IgD-negative memory B cell (primary cell): ENCODE measurements around the gene PHACTR1. TPM values are rescaled to one million over a fixed set of nuclear protein-coding genes. Genes with fewer than 3 reads are reported as not detected.

Source experiments
- H3K27ac Mint-ChIP-seq, 3 donors: one replicate each; pipeline ENCODE4 v1.8.0; 2020 to 2022; ENCODE audit warnings: mild to moderate bottlenecking in 3 of 3, mixed read lengths in 3 of 3, moderate library complexity in 1 of 3
- H3K27me3 Mint-ChIP-seq: one replicate; pipeline ENCODE4 v1.8.0; 2021; ENCODE audit warnings: mixed read lengths
- H3K36me3 Mint-ChIP-seq: one replicate; pipeline ENCODE4 v1.8.0; 2020; ENCODE audit warnings: mild to moderate bottlenecking, mixed read lengths
- H3K4me1 Mint-ChIP-seq, 3 donors: one replicate each; pipeline ENCODE4 v1.8.0; 2020 to 2022; ENCODE audit warnings: mixed read lengths in 3 of 3, mild to moderate bottlenecking in 1 of 3
- H3K4me3 Mint-ChIP-seq, 4 donors: one replicate each; pipeline ENCODE4 v1.8.0; 2020 to 2022; ENCODE audit warnings: mild to moderate bottlenecking in 4 of 4, mixed read lengths in 4 of 4, moderate library complexity in 3 of 4
- H3K9me3 Mint-ChIP-seq, 3 donors: one replicate each; pipeline ENCODE4 v1.8.0; 2020 to 2021; ENCODE audit warnings: mixed read lengths in 3 of 3, mild to moderate bottlenecking in 1 of 3
- polyA plus RNA-seq: library from polyadenylated mRNA; unstranded; fragments of 300-500 nt; fragmentation: Illumina TruSeq; gene quantifications from one replicate; pipeline ENCODE4 v1.2.3, GENCODE V29; 2021

The PHACTR1 gene
- polyA plus RNA-seq, 1 donor from 2014 or later: 12.8 TPM

DNA sequence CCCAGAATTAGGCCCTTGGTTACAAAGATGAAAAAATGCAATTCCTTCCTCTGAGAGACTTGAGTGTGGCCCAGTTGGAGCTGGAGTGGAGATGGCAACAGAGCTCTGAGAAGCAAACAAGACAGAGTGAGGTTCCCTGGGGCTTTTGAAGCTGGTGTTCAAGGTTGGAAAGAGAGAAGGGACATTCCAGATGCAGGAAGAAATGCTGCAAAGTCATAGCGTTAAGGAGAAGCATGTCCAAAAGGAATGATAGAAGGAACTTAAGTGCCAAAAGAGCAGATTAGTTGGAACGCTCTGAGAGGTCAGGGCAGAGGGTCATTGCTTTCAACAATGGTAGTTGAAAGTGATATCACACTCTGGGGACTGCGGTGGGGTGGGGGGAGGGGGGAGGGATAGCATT, 360.0 kb downstream of the PHACTR1 start:
- Mint-ChIP-seq H3K4me3 (no peak overlapping the region), H3K27me3 (peaks cover 23% of the 10 kb centered on the region), H3K36me3 (no peaks in the 10 kb centered on the region), H3K9me3 (peaks cover 0 to 2% (median 0%) of the 10 kb centered on the region in 3 donors), H3K27ac (no peak overlapping the region), H3K4me1 (no peaks in the 10 kb centered on the region)

DNA sequence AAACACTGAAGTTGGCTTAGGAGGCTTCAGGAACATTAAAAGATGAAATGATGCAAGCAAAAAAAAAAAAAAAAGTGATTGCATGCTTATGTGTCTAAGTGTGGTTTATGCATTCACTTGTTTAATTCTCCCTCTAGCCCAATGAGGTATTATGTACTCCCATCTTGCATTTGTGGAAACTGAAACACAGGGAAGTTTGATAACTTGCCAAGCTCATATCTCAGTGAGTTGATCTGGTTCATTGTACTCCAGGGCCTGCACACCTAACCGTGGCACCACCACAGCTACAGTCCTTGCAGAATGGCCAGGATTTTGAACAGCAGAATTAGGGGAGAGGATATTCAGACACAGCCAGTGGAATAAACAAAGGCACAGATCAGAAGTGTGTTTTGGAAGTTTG, 360.6 kb downstream of the PHACTR1 start:
- Mint-ChIP-seq H3K9me3 (peaks cover 0 to 2% (median 0%) of the 10 kb centered on the region in 3 donors), H3K27me3 (peaks cover 27% of the 10 kb centered on the region), H3K4me3 (no peak overlapping the region), H3K27ac (no peak overlapping the region), H3K4me1 (no peaks in the 10 kb centered on the region), H3K36me3 (no peaks in the 10 kb centered on the region)

DNA sequence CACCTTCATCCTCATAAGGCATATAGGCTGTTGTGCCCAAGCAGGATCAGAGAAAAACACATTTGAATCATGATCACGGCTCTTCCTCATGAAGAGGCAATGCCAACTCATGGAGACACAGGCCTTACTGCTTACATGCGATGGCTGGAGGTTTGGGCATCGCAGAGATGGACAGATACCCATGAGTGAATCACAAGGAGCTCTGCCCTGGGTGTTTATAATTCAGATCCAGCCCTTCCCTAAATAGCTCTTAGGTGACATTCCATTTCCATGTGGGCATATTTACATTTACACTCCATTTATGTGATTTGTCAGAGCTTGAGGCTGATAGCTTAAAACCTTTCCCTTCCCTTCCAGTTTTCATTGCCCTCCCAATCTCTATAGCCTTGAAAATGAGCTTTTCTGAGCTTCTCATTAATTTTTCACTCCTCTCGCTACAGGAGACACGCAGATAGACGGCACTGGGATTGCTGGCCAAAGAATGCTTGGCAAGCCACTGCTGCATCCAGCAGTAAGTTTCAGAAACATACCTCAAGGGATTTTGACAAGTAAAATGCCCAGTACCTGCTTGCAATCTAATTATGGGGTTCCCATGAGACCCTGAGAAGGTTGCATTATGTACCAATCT, 362.6 kb downstream of the PHACTR1 start:
- Mint-ChIP-seq H3K9me3 (peaks cover 0 to 5% (median 0%) of the 10 kb centered on the region in 3 donors), H3K27me3 (peaks cover 23% of the 10 kb centered on the region), H3K36me3 (no peaks in the 10 kb centered on the region), H3K27ac (no peak overlapping the region), H3K4me3 (no peak overlapping the region), H3K4me1 (no peaks in the 10 kb centered on the region)

DNA sequence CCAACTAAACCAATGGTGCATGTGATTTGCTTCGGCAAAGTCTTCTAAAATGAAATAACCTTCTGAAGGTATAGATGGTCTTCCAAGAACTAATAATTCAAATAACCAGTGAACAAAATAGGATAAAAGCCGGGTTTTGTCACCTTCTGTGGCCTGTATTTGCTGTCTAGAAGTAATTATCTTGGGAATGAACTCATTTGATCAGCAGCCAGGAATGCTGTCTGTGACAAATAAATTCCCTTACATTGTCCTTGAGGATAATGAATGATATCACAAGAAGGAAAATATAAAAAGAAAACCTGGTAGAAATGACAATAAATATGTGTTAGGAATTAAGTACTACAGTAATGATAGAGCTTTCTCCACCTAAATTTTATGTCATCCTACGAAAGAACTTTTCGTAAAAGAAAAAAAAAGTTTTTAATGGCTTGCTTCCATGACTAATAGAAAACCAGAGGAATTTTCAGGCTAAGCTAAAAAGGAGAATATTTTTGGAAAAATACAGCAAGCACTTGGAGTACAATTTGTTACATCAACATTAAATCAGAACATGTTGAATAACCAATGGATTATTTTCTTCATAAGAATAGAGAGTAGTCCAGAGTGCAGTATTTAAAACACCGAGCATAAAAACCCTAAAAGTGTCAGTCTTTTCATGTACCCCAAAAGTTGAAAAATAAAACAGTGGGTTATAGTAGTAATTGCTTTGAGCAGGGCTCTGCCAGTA, 364.1 kb downstream of the PHACTR1 start:
- H3K36me3 Mint-ChIP-seq: no peaks in the 10 kb centered on the region
- no peak overlapping the region for H3K27ac Mint-ChIP-seq
- H3K9me3 Mint-ChIP-seq: peaks cover 0 to 5% (median 0%) of the 10 kb centered on the region in 3 donors
- peaks cover 21% of the 10 kb centered on the region for H3K27me3 Mint-ChIP-seq
- no peaks in the 10 kb centered on the region for H3K4me1 Mint-ChIP-seq
- no peak overlapping the region for H3K4me3 Mint-ChIP-seq

DNA sequence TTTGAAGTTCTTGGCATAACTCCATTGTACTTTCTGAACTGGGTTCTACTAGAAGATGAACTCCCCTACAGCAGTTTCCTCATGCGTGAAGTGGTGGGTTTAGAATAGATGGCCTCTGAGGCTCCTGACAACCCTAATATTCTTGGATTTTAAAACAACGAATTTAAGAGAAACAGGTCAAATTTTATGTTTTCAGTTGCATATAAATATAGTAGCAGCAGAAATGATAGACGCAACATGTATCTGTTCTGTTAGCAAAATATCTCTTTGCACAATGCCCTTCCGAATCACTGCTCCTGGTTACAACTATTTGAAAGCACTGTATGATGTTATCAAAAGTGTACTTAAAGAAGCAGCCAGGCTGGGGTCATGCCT, 364.6 kb downstream of the PHACTR1 start:
- Mint-ChIP-seq H3K27ac (no peak overlapping the region), H3K36me3 (no peaks in the 10 kb centered on the region), H3K9me3 (peaks cover 0 to 5% (median 0%) of the 10 kb centered on the region in 3 donors), H3K4me1 (no peaks in the 10 kb centered on the region), H3K4me3 (no peak overlapping the region), H3K27me3 (peaks cover 21% of the 10 kb centered on the region)

DNA sequence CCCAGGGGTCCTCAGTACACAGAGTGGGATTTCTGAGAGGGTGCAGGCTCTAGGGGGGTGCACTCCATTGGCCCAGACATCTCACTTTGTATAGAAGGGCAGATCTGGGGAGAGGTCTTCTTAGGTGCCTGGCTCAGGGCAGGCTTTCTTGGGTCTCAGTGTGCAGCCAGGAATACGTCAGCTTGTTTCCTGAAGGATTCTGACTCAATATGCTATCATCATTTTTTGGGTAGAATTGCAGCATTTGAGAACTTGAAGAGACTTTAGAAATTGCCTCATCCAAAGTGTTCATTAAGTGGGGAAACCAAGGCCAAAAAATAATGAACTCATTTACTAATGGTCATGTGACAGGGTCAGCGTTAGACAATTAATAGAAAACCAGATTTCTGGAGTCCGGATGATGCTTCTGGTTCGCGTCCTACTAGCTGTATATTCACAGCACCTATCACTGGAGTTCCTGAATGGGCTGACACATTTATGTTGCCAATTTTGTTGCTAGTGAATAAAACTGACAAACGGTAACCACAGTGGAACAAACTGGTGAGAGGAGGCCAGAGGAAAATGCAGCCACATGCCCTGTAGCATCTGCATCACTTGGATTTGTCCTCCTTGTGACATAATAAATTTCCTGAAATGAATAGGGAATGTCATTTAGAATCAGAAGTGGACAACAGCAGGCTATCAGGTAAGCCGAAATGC, 372.9 kb downstream of the PHACTR1 start:
- Mint-ChIP-seq H3K4me3 (no peak overlapping the region), H3K4me1 (no peaks in the 10 kb centered on the region), H3K36me3 (no peaks in the 10 kb centered on the region), H3K27ac (no peak overlapping the region), H3K27me3 (no peaks in the 10 kb centered on the region), H3K9me3 (no peaks in the 10 kb centered on the region)

DNA sequence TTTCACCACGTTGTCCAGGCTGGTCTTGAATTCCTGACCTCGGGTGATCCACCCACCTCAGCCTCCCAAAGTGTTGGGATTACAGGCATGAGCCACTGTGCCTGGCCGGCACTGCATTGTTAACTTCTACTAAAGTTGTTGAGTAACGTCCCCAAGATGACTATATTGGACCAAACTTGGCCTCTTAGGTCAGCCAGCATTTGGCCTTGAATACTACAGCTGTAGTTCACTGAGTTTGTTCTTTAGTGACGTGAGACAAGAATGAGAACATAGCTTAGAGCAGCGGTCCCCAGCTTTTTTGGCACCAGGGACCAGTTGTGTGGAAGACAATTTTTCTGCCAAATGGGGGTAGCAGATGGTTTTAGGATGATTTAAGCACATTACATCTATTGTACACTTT, 374.6 kb downstream of the PHACTR1 start:
- no peaks in the 10 kb centered on the region for H3K27me3 Mint-ChIP-seq
- H3K36me3 Mint-ChIP-seq: no peaks in the 10 kb centered on the region
- no peak overlapping the region for H3K27ac Mint-ChIP-seq
- no peaks in the 10 kb centered on the region for H3K9me3 Mint-ChIP-seq
- no peaks in the 10 kb centered on the region for H3K4me1 Mint-ChIP-seq
- H3K4me3 Mint-ChIP-seq: no peak overlapping the region

DNA sequence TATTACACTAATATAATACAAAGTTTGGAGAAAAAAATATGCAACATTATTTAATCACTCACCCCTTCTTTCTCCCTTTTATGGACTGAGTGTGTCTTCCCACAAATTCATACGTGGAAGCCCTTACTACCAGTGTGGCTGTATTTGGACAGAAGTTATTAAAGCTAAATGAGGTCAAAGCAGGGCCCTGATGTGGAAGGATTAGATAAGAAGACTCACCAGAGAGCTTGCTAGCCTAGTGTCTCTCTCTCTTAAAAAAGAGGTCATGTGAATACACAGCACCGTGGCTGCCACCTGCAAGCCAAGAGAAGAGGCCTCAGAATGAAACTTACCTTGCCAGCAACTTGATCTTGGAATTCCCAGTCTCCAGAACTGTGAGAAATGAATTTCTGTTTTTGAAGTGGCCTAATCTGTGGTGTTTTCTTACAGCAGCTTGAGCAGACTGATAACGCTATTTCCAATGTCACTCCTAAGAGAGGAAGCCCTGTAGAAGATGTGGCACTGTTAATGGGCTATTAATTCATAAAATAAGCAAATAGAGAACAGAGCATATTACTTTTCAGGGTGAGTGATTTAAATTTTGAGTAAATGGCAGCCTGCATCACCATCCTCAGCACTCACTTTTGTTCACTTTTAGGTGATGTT, 378.3 kb downstream of the PHACTR1 start:
- Mint-ChIP-seq H3K4me1 (no peaks in the 10 kb centered on the region), H3K4me3 (no peak overlapping the region), H3K27me3 (no peaks in the 10 kb centered on the region)

DNA sequence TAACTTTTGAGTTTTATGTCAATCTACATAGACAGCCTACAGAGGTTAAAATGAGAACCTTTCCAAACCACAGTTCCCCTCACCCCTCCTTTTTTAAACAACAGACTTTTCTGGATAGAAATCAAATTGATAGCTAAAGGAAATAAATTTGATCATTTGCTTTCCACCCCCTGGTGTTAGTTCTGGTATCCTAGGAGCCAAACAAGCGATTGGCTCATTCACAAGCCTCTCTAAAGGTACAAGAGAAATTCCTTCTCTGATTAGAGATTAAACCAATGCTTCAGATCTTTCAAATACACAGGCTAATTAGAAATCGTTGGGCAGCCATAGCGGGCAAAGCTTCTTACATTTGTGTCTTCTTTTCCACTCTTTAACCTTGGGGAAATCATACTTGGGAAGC, 379.5 kb downstream of the PHACTR1 start:
- Mint-ChIP-seq H3K9me3 (no peaks in the 10 kb centered on the region), H3K4me1 (no peaks in the 10 kb centered on the region), H3K4me3 (no peak overlapping the region), H3K27me3 (no peaks in the 10 kb centered on the region), H3K27ac (no peak overlapping the region), H3K36me3 (no peaks in the 10 kb centered on the region)

More for the DNA sequence above, 378.3 kb downstream of the PHACTR1 start:
- Mint-ChIP-seq H3K9me3 (no peaks in the 10 kb centered on the region), H3K27ac (no peak overlapping the region), H3K36me3 (no peaks in the 10 kb centered on the region)

DNA sequence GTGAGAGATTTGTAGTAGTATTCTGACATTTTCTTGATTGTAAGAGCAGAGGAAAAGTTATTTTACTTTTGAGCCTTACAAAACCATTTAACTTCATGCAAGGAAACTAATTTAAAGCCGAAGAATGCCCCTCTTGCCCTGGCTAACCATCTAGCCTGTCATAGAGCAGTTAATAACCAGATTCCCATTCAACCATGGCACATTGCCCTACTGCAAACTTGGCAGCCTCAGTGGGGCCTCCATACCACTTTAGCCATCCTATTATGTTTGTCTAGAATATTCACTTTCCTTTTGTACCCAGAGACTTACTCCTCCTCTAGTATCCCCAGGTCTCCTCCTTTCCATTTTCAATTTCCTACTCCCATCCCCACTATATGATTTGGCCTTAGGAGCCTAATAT, 380.9 kb downstream of the PHACTR1 start:
- Mint-ChIP-seq H3K4me1 (no peaks in the 10 kb centered on the region), H3K4me3 (no peak overlapping the region), H3K36me3 (no peaks in the 10 kb centered on the region), H3K27ac (no peak overlapping the region), H3K27me3 (peaks cover 4% of the 10 kb centered on the region), H3K9me3 (no peaks in the 10 kb centered on the region)

DNA sequence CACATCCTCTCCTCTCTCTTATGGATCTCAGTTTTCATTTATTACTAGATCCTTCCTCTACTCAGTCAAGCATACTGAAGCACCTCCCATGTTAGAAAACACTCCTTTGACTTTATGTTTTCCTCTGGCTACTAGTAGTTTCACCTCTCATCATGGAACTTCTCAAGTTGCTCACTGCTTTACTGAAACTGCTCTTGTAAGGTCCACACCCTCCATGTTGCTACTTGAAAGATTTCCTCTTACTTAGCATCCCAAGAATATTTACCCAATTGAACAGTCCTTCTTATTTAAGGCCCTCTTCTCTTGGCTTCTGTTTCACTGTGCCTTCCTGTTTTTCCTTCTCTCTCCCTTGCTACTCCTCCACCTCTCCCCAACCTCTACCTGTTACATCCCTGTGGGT, 381.4 kb downstream of the PHACTR1 start:
- Mint-ChIP-seq H3K27me3 (peaks cover 4% of the 10 kb centered on the region), H3K27ac (no peak overlapping the region), H3K9me3 (no peaks in the 10 kb centered on the region), H3K36me3 (no peaks in the 10 kb centered on the region), H3K4me3 (no peak overlapping the region), H3K4me1 (no peaks in the 10 kb centered on the region)

DNA sequence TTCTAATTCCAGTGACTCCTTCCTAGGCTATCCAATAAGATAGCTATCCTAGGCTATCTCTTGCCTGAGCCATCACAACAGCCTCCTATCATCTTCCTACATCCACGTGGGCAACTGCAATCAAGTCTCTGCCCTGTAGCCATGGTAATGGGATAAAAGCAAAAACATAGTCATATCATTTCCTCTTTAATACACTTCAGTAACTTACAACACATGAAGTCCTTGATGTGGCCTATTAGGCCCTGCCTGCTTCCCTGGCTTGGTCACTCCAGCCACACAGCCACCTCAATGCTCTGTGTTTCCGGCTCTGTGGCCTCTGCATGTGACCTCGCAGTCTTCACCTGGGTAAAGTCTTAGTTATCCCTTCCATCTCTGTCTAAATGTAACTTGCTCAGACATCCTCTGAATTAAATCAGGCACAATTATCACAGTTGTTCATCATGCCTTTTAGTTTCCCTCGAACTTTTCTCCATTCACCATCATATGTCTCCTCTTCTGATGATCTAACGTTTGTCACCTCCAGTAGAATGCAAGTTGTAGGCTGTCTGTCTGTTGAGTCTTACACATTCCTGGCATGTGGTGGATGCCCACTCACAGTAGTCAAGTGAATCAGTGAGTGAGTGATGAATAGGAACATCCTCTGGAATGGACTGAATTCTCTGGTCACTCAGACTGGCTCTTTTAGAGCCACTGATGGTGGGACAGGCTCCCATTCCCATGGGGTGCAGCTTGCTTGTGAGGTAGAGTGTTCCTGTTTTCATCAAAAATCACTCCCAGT, 382.4 kb downstream of the PHACTR1 start:
- no peak overlapping the region for H3K4me3 Mint-ChIP-seq
- no peaks in the 10 kb centered on the region for H3K36me3 Mint-ChIP-seq
- H3K27ac Mint-ChIP-seq: no peak overlapping the region
- peaks cover 4% of the 10 kb centered on the region for H3K27me3 Mint-ChIP-seq
- H3K9me3 Mint-ChIP-seq: no peaks in the 10 kb centered on the region
- no peaks in the 10 kb centered on the region for H3K4me1 Mint-ChIP-seq

DNA sequence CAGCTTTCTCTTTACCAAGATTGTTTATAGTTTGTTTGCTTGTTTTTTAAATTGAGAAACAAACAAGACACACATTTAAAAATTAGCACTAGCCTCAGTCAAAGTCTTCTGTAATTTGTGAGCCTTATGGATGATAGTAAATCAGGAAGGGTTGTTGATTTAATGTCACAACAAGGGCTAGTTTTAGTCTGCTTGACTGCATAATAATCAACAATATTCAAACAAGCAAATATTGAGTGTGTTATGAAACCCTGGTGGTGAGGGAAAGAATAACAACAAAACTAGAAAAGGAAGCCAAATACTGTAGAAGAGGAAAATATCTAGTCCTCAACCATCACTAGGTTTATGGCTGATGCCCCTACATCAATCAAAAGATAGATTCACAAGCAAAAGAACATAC, 383.2 kb downstream of the PHACTR1 start:
- Mint-ChIP-seq H3K36me3 (no peaks in the 10 kb centered on the region), H3K27ac (no peak overlapping the region), H3K4me3 (no peak overlapping the region), H3K27me3 (peaks cover 4% of the 10 kb centered on the region), H3K4me1 (no peaks in the 10 kb centered on the region), H3K9me3 (no peaks in the 10 kb centered on the region)

DNA sequence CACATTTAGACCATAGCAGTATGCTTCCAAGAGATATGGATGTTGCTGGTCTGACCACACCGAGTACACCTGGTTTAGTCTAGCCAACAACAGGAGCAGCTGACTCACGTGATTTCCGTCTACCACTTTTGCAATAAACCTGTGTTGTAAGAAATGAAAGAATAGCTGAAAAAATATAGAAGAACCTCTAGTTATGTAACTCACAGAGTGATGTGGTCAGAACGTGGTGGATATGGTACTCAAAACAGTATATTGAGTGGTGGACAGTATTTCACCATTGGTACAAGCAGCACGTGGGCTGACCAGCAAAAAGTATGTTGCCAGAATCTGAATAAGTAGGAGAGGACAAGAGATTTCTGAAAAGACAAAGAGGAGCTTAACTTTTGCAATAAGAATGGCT, 384.8 kb downstream of the PHACTR1 start:
- no peaks in the 10 kb centered on the region for H3K4me1 Mint-ChIP-seq
- H3K36me3 Mint-ChIP-seq: no peaks in the 10 kb centered on the region
- no peak overlapping the region for H3K4me3 Mint-ChIP-seq
- H3K27me3 Mint-ChIP-seq: peaks cover 4% of the 10 kb centered on the region
- no peak overlapping the region for H3K27ac Mint-ChIP-seq
- H3K9me3 Mint-ChIP-seq: no peaks in the 10 kb centered on the region

DNA sequence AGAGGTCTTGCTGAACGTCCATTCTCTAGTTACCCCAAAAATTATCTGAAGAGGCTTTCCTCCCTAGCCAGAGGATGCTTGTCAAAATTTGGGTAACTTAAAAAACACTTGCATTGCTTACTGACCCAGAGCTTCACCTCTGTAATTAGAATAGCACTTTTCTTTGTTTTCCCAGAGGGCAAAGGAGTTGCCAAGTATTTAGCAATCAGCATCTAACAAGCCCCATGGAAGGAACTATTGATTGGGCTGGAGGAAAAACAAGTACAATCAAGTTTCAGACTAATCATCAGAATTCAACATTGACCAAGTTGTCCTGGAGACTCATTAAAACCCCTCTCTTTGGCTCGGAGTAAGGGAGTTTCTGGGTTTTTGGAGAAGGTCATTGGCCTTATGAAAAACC, 385.4 kb downstream of the PHACTR1 start:
- peaks cover 4% of the 10 kb centered on the region for H3K27me3 Mint-ChIP-seq
- H3K36me3 Mint-ChIP-seq: peaks cover 2% of the 10 kb centered on the region
- no peak overlapping the region for H3K4me3 Mint-ChIP-seq
- no peaks in the 10 kb centered on the region for H3K9me3 Mint-ChIP-seq
- H3K27ac Mint-ChIP-seq: no peak overlapping the region
- no peaks in the 10 kb centered on the region for H3K4me1 Mint-ChIP-seq
